GM23248 (cell line): Measurements from ENCODE around the gene KLHL12.

ENCODE experiments used
- EZH2 ChIP-seq: fragments of 200-600 bp; sonication (generic); IDR thresholded peaks from 2 replicates; pipeline ENCODE4 v1.6.1; 2018; ENCODE audit warnings: antibody characterized with exemption, mild to moderate bottlenecking; ENCODE audit not compliant: insufficient read depth, poor library complexity, severe bottlenecking
- EZH2phosphoT487 ChIP-seq: fragments of 200-600 bp; sonication (generic); IDR thresholded peaks from 2 replicates; pipeline ENCODE4 v1.6.1; 2018; ENCODE audit warnings: antibody characterized with exemption, moderate library complexity, mild to moderate bottlenecking, low read depth; ENCODE audit not compliant: insufficient read depth

DNA sequence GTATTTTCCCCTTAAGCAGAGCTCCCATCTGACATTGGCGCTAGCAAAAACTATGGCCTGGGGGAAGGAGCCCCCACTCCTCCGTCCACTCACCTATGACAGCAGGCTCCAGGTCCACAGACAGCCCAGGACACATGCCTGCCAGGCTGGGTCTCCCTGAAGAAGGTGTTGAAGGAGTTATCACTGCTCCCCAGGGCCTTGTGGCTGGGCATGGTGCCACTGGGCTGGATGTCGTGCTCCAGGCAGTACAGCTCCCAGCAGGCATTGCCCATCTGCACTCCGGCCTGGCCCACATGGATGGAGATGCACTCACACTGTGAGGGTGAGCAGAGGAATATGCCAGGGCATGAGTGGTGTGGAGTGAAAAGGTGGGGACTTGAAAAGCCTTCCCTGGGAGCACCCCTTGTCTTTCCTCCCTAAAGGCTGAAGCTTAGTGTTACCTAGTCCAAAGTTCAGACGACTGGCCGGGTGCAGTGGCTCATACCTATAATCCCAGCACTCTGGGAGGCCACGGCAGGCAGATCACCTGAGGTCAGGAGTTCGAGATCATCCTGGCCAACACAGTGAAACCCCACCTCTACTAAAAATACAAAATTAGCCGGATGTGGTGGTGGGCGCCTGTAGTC lies 68.1 kb downstream of the KLHL12 start:
- TF ChIP-seq EZH2 (no peak), EZH2phosphoT487 (no peak)
